GM10847 (cell line): ENCODE measurements around the gene P2RY11.

Source experiments
- POLR2A ChIP-seq: IDR thresholded peaks from 2 replicates; pipeline ENCODE4 v1.6.1; 2011; ENCODE audit not compliant: insufficient read length; ENCODE audit errors: extremely low read depth

Gene P2RY11

GRCh38 chr19:10163536-10163935 lies 52.0 kb downstream of the P2RY11 start:
- no peak for TF ChIP-seq POLR2A
